WI38 (cell line): ENCODE results near the gene ELMO2.
"Not testable (repeated sequence)": the region's sequence is repeated elsewhere in the genome, so short reads cannot be mapped to it uniquely, and the experiment has no call there.

Experiments
- H3K4me3 ChIP-seq: 2 replicates; pipeline ENCODE4 v1.5.1; 2011; ENCODE audit warnings: low read depth, mild to moderate bottlenecking, control low read depth, low read length
- CTCF ChIP-seq: IDR thresholded peaks from 2 replicates; pipeline ENCODE4 v1.5.1; 2012; ENCODE audit warnings: low read depth, mild to moderate bottlenecking, control low read depth, low read length

The ELMO2 gene

GRCh38 chr20:46396052-46396740, 10.2 kb downstream of the ELMO2 start:
- H3K4me3 ChIP-seq = no peak overlapping the region
- TF ChIP-seq CTCF = no peak

- no peak for TF ChIP-seq CTCF
- H3K4me3 ChIP-seq = no peak overlapping the region
These were observed 11.3 kb downstream of the ELMO2 start for GRCh38 chr20:46394872-46395760.

- H3K4me3 ChIP-seq = no peak overlapping the region
- no peak for TF ChIP-seq CTCF
These were observed 12.4 kb downstream of the ELMO2 start for GRCh38 chr20:46393967-46394366.

- TF ChIP-seq CTCF = no peak
- no peak overlapping the region for H3K4me3 ChIP-seq
These were observed 17.5 kb downstream of the ELMO2 start for GRCh38 chr20:46388937-46389336.

- no peak overlapping the region for H3K4me3 ChIP-seq
- TF ChIP-seq CTCF = no peak
These were observed 18.1 kb downstream of the ELMO2 start for GRCh38 chr20:46388201-46388836.

- H3K4me3 ChIP-seq = not testable (repeated sequence)
These were observed 19.4 kb downstream of the ELMO2 start for GRCh38 chr20:46387054-46387453.

GRCh38 chr20:46378412-46379009, 27.9 kb downstream of the ELMO2 start:
- no peak overlapping the region for H3K4me3 ChIP-seq

More at GRCh38 chr20:46378412-46379009, 27.9 kb downstream of the ELMO2 start:
- no peak for TF ChIP-seq CTCF
